GM12875 (cell line): ENCODE results near the gene OSBP.

ENCODE experiments used
- H3K4me3 ChIP-seq: one replicate; pipeline ENCODE4 v1.5.1; 2011; ENCODE audit warnings: low read depth, low read length, control low read depth
- TF ChIP-seq, protein P1 (sequence below): IDR thresholded peaks from 2 replicates; pipeline ENCODE4 v1.5.1; 2011; ENCODE audit warnings: low read depth, mild to moderate bottlenecking, control low read depth, inconsistent platforms, low read length, moderate library complexity, borderline replicate concordance; ENCODE audit not compliant: insufficient read depth

OSBP gene

DNA sequence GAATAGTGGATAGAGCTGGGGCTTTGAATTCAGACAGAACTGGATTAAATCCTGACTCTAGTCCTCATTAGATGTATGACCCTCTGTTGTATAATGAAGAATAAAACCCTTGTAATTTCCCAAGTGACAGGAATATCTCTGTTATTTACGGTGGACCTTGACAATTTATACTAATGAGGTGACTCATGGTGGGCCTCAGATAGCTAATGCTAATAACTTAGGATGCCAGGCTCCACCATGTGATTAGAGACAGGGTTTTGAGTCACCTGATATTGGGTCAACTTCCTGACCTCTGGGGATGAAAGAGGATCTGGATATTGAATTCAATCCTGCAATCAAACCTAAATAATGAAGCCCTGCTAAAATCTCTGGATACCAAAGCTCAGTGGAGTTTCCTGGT lies 33.6 kb downstream of the OSBP start:
- TF ChIP-seq, protein P1, sequence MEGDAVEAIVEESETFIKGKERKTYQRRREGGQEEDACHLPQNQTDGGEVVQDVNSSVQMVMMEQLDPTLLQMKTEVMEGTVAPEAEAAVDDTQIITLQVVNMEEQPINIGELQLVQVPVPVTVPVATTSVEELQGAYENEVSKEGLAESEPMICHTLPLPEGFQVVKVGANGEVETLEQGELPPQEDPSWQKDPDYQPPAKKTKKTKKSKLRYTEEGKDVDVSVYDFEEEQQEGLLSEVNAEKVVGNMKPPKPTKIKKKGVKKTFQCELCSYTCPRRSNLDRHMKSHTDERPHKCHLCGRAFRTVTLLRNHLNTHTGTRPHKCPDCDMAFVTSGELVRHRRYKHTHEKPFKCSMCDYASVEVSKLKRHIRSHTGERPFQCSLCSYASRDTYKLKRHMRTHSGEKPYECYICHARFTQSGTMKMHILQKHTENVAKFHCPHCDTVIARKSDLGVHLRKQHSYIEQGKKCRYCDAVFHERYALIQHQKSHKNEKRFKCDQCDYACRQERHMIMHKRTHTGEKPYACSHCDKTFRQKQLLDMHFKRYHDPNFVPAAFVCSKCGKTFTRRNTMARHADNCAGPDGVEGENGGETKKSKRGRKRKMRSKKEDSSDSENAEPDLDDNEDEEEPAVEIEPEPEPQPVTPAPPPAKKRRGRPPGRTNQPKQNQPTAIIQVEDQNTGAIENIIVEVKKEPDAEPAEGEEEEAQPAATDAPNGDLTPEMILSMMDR = no peak
- H3K4me3 ChIP-seq = no peak overlapping the region

DNA sequence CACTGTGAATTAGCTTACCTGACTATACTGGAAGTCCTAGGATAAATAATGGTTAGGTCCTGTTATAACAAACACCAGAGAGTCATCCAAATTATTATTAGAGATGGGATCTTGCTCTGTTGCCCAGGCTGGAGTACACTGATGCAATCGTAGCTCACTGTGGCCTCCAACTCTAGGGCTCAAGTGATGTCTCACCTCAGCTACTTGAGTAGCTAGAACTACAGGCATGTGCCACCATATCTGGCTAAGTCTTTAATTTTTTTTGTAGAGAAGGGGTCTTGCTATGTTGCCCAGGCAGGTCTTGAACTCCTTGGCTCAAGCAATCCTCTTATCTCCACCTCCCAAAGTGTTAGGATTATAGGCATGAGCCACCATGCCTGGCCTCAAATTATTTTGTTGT lies 37.2 kb downstream of the OSBP start:
- TF ChIP-seq, protein P1 = no peak
- H3K4me3 ChIP-seq = no peak overlapping the region

DNA sequence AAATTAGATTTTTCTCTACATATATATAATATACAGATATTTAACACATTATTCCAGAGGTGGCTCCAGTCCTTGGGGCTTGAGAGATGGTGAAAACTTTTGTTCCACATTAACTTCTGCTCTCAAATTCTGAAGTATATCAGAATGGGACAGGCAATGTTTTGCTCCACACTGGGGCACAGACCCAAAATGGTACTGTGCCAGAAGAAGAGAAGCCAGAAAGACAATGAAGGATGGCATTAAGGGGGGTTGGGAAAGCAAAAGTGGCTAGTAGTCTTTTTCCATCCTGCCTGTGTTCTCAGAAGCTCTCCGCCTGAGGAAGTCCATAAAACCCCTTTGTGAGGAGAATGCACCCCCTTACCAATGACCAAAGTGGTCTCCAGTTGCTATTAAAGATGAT lies 40.1 kb downstream of the OSBP start:
- H3K4me3 ChIP-seq = no peak overlapping the region
- TF ChIP-seq, protein P1 = no peak

DNA sequence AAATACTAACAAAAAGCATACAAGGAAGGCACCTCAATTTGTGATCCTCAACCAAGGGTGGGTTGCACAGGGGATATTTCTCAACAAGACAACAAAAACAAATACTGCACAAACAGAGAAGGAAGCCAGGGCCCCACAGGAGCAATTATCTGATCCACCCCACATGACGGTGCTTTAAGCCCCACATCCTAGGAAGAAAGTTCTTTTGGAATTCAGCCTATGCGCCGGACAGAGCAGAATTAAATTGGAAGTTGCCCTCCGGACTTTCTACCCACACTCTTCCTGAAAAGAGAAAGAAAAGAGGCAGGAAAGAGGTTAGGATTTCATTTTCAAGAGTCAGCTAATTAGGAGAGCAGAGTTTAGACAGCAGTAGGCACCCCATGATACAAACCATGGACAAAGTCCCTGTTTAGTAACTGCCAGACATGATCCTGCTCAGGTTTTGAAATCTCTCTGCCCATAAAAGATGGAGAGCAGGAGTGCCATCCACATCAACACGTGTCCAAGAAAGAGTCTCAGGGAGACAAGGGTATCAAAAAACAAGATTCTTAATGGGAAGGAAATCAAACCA lies 40.6 kb downstream of the OSBP start:
- no peak overlapping the region for H3K4me3 ChIP-seq
- TF ChIP-seq, protein P1 = no peak

DNA sequence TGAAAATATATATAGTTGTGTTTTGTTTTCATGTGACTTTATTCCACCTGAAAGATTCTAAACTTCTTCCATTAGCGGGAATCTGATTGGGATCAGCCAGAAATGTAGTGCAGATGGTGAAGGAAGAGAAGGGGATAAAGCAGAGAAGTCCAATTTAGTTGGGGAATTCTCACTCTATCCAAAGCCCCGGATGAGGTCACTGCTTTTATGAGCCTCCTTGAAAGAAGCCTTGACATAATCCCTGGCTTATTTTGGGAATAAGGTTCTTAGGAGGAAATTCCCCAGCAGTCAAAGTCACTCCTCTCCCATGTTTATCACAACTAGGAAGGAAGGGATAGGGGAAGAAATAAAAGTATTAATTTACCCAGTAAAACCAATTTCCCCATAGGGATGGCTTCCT lies 41.1 kb downstream of the OSBP start:
- TF ChIP-seq, protein P1 = no peak
- no peak overlapping the region for H3K4me3 ChIP-seq

DNA sequence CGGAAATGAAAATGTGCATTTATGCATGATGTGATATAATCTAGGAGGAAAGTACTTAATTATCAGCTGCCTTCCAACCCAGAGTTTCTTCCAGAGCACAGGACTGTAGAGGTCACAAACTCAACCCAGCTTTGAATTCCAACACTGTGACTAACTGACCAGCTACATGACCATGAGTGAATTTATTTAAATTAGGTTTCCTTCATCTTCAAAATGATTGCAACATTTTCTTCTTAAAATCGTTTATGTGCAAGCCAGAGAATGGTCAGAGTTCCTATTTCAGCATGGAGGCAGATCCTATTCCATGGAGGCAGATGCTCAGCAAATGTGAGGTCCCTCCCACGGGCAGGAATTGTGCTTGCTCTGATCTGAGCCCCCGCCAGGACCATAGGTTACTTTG lies 42.4 kb downstream of the OSBP start:
- H3K4me3 ChIP-seq = no peak overlapping the region
- TF ChIP-seq, protein P1 = no peak

DNA sequence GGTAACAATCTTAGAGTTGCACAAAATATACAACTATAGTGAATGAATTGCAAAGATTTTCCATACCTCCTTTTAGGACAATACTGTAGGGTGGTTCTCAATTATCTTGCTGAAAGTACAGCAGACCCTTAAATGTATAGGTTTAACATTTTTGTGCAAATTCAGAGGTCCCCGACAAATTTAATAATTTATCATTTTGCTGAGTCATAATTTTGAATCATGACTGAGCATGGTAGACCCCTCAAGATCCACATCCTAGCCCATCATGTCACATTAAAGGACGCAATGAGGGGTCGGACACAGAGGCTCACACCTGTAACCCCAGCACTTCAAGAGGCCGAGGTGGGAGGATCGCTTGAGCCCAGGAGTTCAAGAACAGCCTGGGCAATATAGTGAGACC lies 43.5 kb downstream of the OSBP start:
- TF ChIP-seq, protein P1 = no peak
- no peak overlapping the region for H3K4me3 ChIP-seq
